ENCODE data around the gene DDX47.

The DDX47 gene

GRCh38 chr12:12788675-12789368 is 24.3 kb upstream of the DDX47 start:
- peak overlapping the region; percentile 94 to 99 for H3K27ac ChIP-seq
- H3K4me3 ChIP-seq: peak overlapping the region; percentile 86
- TF ChIP-seq, protein P1, sequence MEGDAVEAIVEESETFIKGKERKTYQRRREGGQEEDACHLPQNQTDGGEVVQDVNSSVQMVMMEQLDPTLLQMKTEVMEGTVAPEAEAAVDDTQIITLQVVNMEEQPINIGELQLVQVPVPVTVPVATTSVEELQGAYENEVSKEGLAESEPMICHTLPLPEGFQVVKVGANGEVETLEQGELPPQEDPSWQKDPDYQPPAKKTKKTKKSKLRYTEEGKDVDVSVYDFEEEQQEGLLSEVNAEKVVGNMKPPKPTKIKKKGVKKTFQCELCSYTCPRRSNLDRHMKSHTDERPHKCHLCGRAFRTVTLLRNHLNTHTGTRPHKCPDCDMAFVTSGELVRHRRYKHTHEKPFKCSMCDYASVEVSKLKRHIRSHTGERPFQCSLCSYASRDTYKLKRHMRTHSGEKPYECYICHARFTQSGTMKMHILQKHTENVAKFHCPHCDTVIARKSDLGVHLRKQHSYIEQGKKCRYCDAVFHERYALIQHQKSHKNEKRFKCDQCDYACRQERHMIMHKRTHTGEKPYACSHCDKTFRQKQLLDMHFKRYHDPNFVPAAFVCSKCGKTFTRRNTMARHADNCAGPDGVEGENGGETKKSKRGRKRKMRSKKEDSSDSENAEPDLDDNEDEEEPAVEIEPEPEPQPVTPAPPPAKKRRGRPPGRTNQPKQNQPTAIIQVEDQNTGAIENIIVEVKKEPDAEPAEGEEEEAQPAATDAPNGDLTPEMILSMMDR (IDR thresholded peaks at IDR 0.05): peak; percentile 81
- no peak for DNase-seq (ENCODE audit: low spot score)

DNA sequence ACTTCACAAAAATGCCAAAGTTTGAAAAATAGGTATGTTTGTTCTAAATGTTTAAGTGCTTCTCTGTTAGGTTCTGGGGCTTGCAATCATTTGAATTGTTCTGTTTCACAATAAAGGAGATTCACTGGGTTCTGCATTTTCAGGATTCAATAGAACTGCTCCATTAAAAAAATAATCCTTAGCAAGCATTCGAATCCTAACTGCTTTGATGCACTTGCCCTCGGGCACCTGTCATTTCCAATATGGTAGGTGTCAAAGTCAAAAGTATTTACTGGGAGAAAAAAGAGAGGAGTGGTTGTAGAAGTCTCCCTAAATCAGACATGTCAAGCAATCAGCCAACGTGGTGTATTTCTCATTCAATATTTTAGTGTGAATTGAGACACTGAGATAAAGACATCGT is 22.2 kb upstream of the DDX47 start:
- no peak overlapping the region for H3K27ac ChIP-seq
- DNase-seq (ENCODE audit: low spot score): no peak
- TF ChIP-seq, protein P1 (IDR thresholded peaks at IDR 0.05): no peak
- no peak overlapping the region for H3K4me3 ChIP-seq

DNA sequence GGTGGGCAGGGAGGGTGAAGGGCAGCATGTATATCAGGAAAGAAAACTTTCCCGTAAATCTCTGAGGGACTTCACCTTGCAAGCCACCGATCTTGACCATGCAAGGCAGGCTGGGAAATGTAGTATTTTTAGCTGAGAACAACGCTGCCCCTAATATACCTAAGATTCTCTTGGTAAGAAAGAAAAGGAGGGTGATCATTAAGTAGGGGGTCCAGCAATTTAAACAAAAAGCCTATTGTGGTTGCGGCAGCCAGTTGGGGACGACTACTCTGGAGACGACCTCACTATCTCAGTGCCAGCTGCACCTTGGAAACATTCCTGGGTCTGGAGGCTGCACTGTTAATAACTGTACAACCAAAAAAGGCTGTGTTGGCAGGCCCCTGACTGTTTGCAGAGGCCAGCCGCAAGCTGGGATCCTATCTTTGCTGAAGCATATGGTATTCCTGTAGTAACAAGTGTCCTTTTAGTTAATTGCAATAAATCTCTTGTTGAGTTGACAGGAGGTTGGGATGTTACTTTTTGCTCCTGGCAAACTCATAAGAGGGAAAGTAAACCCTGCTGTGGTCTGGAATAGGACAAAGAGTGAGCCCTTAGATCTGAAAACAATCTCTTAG is 21.3 kb upstream of the DDX47 start:
- TF ChIP-seq, protein P1 (IDR thresholded peaks at IDR 0.05): no peak
- no peak for DNase-seq (ENCODE audit: low spot score)
- Histone ChIP-seq H3K4me3 (peak overlapping the region; percentile 35), H3K27ac (no peak overlapping the region)

GRCh38 chr12:12792421-12792820 is 20.7 kb upstream of the DDX47 start:
- DNase-seq (ENCODE audit: low spot score): no peak
- TF ChIP-seq, protein P1 (IDR thresholded peaks at IDR 0.05): no peak
- Histone ChIP-seq H3K4me3 (no peak overlapping the region), H3K27ac (no peak overlapping the region)

- TF ChIP-seq, protein P1 (IDR thresholded peaks at IDR 0.05): no peak
Measured at GRCh38 chr12:12794686-12795085, 18.5 kb upstream of the DDX47 start.

DNA sequence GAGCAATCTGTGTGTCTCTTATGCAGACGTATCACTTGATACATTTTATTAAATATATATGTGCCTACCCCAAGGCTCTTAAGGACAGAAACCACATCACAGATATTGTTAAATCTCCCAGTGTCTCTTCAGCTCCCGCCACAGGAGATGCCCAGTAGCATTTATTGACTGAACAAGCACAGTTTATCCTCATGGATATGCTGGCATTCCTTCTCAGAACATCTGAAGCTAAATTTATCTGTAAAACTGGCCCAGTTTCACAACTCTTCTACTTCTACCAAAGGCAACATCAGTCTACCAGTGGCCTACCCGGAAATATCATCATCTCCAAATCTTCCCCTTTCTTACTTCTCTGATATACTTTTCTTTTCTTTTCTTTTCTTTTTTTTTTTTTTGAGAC is 17.0 kb upstream of the DDX47 start:
- Histone ChIP-seq H3K27ac (no peak overlapping the region), H3K4me3 (no peak overlapping the region)
- TF ChIP-seq, protein P1 (IDR thresholded peaks at IDR 0.05): no peak
- DNase-seq (ENCODE audit: low spot score): no peak

More at GRCh38 chr12:12794686-12795085, 18.5 kb upstream of the DDX47 start:
- H3K27ac ChIP-seq: no peak overlapping the region
- H3K4me3 ChIP-seq: no peak overlapping the region
- no peak for DNase-seq (ENCODE audit: low spot score)
